ENCODE measurements around the gene ABCB9.
"Not testable (repeated sequence)": the region's sequence is repeated elsewhere in the genome, so short reads cannot be mapped to it uniquely, and the experiment has no call there.

ABCB9 gene

GRCh38 chr12:122959566-122960192 is 6.6 kb downstream of the ABCB9 start:
- no peak for DNase-seq

GRCh38 chr12:122958198-122958888 is 7.9 kb downstream of the ABCB9 start:
- no peak for DNase-seq

- no peak for DNase-seq
Observed at GRCh38 chr12:122956035-122956434, 10.2 kb downstream of the ABCB9 start.

- no peak for DNase-seq
Observed at GRCh38 chr12:122955156-122955555, 11.1 kb downstream of the ABCB9 start.

GRCh38 chr12:122951979-122952892 is 14.0 kb downstream of the ABCB9 start:
- peak; percentile 82 for DNase-seq

- no peak for DNase-seq
Observed at GRCh38 chr12:122951406-122951805, 14.9 kb downstream of the ABCB9 start.

GRCh38 chr12:122949816-122950675 is 16.2 kb downstream of the ABCB9 start:
- no peak for DNase-seq

GRCh38 chr12:122949405-122949804 is 16.9 kb downstream of the ABCB9 start:
- DNase-seq: no peak

GRCh38 chr12:122948605-122949004 is 17.7 kb downstream of the ABCB9 start:
- no peak for DNase-seq

- DNase-seq: no peak
Observed at GRCh38 chr12:122947352-122947792, 18.9 kb downstream of the ABCB9 start.

- DNase-seq: peak; percentile 89
Observed at GRCh38 chr12:122946690-122947341, 19.4 kb downstream of the ABCB9 start.

GRCh38 chr12:122944605-122945592 is 21.4 kb downstream of the ABCB9 start:
- no peak for DNase-seq

GRCh38 chr12:122943196-122943595 is 23.1 kb downstream of the ABCB9 start:
- no peak for DNase-seq

GRCh38 chr12:122942637-122943036 is 23.6 kb downstream of the ABCB9 start:
- DNase-seq: no peak

- not testable (repeated sequence) for DNase-seq
Observed at GRCh38 chr12:122941351-122941750, 24.9 kb downstream of the ABCB9 start.

- no peak for DNase-seq
Observed at GRCh38 chr12:122939125-122939524, 27.1 kb downstream of the ABCB9 start.

- no peak for DNase-seq
Observed at GRCh38 chr12:122937622-122938091, 28.6 kb downstream of the ABCB9 start.

GRCh38 chr12:122935318-122935717 is 30.9 kb downstream of the ABCB9 start:
- DNase-seq: no peak

GRCh38 chr12:122934722-122935121 is 31.5 kb downstream of the ABCB9 start:
- DNase-seq: no peak

GRCh38 chr12:122932207-122932606 is 34.1 kb downstream of the ABCB9 start:
- DNase-seq: no peak

- DNase-seq: no peak
Observed at GRCh38 chr12:122929812-122930211, 36.5 kb downstream of the ABCB9 start.

Measured in activated CD8-positive, alpha-beta memory T cell treated with anti-CD3 and anti-CD28 coated beads, Interleukin-2, amount 50 U/mL, for 48 hours (primary cell).